ENCODE measurements around the gene RGS12.

RGS12 gene

DNA sequence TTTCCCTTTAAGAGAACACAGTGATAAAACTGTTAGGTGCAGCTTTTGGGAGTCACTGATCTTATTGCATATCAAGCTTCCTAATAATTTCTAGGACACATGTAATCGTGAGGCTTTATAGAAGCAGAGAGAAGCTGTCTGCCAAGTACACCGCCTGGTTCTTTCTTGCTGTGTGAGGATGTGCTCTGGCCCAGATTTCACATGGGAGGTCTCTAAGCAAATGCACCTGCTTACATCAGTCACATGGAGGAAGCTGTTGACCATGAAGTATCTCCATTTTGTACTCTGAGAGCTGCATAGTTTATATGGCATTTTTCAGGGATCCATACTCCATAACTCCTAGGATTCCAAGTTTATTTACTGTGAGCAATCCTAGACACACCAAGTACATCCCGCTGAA lies 37.1 kb downstream of the RGS12 start:
- Histone ChIP-seq H4K91ac (ENCODE audit: low read depth, low read length) (no peak overlapping the region), H3K79me1 (ENCODE audit: low read length) (no peaks in the 10 kb centered on the region)
- no CpG with 5 or more reads among the region's 3 CpGs for WGBS (ENCODE audit: extremely low coverage, insufficient coverage, insufficient read length)

DNA sequence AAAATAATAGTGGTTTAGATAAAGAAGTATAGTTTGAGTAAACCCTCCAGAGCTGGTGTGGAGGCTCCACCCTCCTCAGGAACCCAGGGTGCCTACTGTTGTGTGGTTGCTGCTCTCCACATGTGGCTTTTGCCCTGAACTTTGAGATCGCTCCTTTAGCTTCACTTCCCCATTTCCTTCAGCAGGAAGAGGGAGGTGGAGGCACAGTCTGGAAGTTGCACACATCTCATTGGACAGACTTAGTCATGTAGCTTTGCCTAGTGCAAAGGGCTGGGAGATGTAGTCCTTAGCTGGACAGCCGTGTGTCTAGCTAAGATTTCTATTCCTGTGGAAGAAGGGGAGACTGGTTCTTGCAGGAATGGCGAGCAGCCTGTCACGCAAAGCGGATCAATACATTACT lies 37.9 kb downstream of the RGS12 start:
- no CpG with 5 or more reads among the region's 5 CpGs for WGBS (ENCODE audit: extremely low coverage, insufficient coverage, insufficient read length)
- H3K4me1 ChIP-seq (ENCODE audit: control insufficient read depth in 1 of 2, insufficient read depth in 2 of 2, low read length in 2 of 2): no peaks in the 10 kb centered on the region
- H3K4me2 ChIP-seq (ENCODE audit: low read length): no peak overlapping the region
- H3K9me3 ChIP-seq (ENCODE audit: insufficient read depth, low read depth, low read length): no peaks in the 10 kb centered on the region
- peak overlapping the region; percentile 67 for H3K23ac ChIP-seq (ENCODE audit: low read length)
- H3K36me3 ChIP-seq (ENCODE audit: control insufficient read depth in 1 of 2, insufficient read depth in 2 of 2, low read length in 2 of 2): no peaks in the 10 kb centered on the region
- no peak overlapping the region for H2BK12ac ChIP-seq (ENCODE audit: low read length)
- no peak overlapping the region for H3K14ac ChIP-seq (ENCODE audit: low read length)
- no peaks in the 10 kb centered on the region for H3K79me2 ChIP-seq (ENCODE audit: control insufficient read depth, insufficient read depth, low read length, poor library complexity)
- H2BK120ac ChIP-seq (ENCODE audit: insufficient read depth, low read length, poor library complexity): no peak overlapping the region
- no peak overlapping the region for H3K4me3 ChIP-seq (ENCODE audit: low read depth, low read length)
- H3K9ac ChIP-seq (ENCODE audit: low read length): no peak overlapping the region
- H2AK5ac ChIP-seq (ENCODE audit: low read length): no peak overlapping the region
- H3K79me1 ChIP-seq (ENCODE audit: low read length): no peaks in the 10 kb centered on the region
- H2BK5ac ChIP-seq (ENCODE audit: low read depth, low read length, poor library complexity): no peak overlapping the region
- H3K18ac ChIP-seq (ENCODE audit: low read length): no peak overlapping the region
- H4K12ac ChIP-seq (ENCODE audit: low read depth, low read length): no peak overlapping the region
- H4K91ac ChIP-seq (ENCODE audit: low read depth, low read length): no peak overlapping the region
- no peak overlapping the region for H2AFZ ChIP-seq (ENCODE audit: insufficient read depth, low read length, poor library complexity)
- DNase-seq: no peak
- no peak overlapping the region for H4K8ac ChIP-seq (ENCODE audit: low read depth, low read length)
- no peaks in the 10 kb centered on the region for H3K27me3 ChIP-seq (ENCODE audit: insufficient read depth, low read length)
- H3K27ac ChIP-seq (ENCODE audit: low read depth, low read length): no peak overlapping the region
- no peak overlapping the region for H3K4ac ChIP-seq (ENCODE audit: low read depth, low read length)

More for the DNA sequence above, 37.1 kb downstream of the RGS12 start:
- Histone ChIP-seq H3K9me3 (ENCODE audit: insufficient read depth, low read depth, low read length) (no peaks in the 10 kb centered on the region), H2AFZ (ENCODE audit: insufficient read depth, low read length, poor library complexity) (no peak overlapping the region), H2BK12ac (ENCODE audit: low read length) (no peak overlapping the region), H3K9ac (ENCODE audit: low read length) (no peak overlapping the region), H3K4ac (ENCODE audit: low read depth, low read length) (no peak overlapping the region), H2BK5ac (ENCODE audit: low read depth, low read length, poor library complexity) (no peak overlapping the region), H3K18ac (ENCODE audit: low read length) (no peak overlapping the region), H3K36me3 (ENCODE audit: control insufficient read depth in 1 of 2, insufficient read depth in 2 of 2, low read length in 2 of 2) (no peaks in the 10 kb centered on the region), H3K23ac (ENCODE audit: low read length) (no peak overlapping the region), H4K8ac (ENCODE audit: low read depth, low read length) (no peak overlapping the region), H3K27me3 (ENCODE audit: insufficient read depth, low read length) (no peaks in the 10 kb centered on the region), H3K27ac (ENCODE audit: low read depth, low read length) (no peak overlapping the region), H3K79me2 (ENCODE audit: control insufficient read depth, insufficient read depth, low read length, poor library complexity) (no peaks in the 10 kb centered on the region), H3K14ac (ENCODE audit: low read length) (no peak overlapping the region), H2AK5ac (ENCODE audit: low read length) (no peak overlapping the region), H3K4me3 (ENCODE audit: low read depth, low read length) (no peak overlapping the region), H2BK120ac (ENCODE audit: insufficient read depth, low read length, poor library complexity) (no peak overlapping the region), H3K4me1 (ENCODE audit: control insufficient read depth in 1 of 2, insufficient read depth in 2 of 2, low read length in 2 of 2) (no peaks in the 10 kb centered on the region), H4K12ac (ENCODE audit: low read depth, low read length) (no peak overlapping the region), H3K4me2 (ENCODE audit: low read length) (no peak overlapping the region)
- no peak for DNase-seq

DNA sequence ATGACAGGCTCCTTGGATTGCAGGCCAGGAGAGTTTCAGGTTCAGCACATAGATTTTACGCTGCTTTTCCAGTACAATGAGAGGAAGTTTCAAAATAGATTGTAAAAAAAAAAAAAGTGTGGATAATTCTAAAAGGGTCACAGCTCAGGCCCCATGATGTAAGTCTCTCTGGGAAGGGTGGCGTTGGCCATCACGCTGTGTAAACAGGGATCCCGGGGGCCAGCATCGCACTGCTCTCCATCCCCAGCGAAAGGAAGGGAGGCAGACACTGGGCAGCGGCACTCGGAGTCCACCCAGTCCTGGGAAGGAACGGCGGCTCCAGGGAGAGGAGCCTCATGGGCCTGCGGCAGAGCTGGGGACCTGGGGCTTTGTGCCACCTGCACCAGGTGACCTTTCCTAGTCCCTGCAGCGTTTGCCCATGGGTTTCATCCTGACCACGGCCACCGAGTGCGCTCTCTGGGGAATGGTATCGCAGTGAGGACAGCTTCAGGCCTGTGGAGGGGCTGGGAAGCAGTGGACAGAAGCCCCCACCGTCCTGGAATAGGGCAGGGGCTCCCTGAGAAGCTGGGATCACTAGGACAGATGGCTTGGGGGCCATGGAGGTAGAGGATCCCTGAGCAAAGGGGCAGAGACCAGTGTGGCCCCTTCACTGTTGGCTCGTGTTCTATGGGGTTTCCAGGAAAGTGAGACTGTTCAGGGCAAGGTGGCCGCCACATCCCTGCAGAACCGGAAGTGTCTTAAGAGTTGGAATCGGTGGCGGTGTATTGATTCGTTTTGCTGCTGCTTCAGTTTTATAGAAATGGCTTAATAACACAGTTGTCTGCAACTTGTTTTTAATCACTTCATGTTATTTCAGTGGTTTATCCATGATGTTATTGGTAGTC lies 38.9 kb downstream of the RGS12 start:
- no peak overlapping the region for H3K23ac ChIP-seq (ENCODE audit: low read length)
- H3K79me2 ChIP-seq (ENCODE audit: control insufficient read depth, insufficient read depth, low read length, poor library complexity): no peaks in the 10 kb centered on the region
- H3K36me3 ChIP-seq (ENCODE audit: control insufficient read depth in 1 of 2, insufficient read depth in 2 of 2, low read length in 2 of 2): no peaks in the 10 kb centered on the region
- H4K91ac ChIP-seq (ENCODE audit: low read depth, low read length): no peak overlapping the region
- no peak overlapping the region for H4K12ac ChIP-seq (ENCODE audit: low read depth, low read length)
- H2BK5ac ChIP-seq (ENCODE audit: low read depth, low read length, poor library complexity): no peak overlapping the region
- no peak overlapping the region for H2AK5ac ChIP-seq (ENCODE audit: low read length)
- H3K4me3 ChIP-seq (ENCODE audit: low read depth, low read length): no peak overlapping the region
- H3K9me3 ChIP-seq (ENCODE audit: insufficient read depth, low read depth, low read length): no peaks in the 10 kb centered on the region
- H3K14ac ChIP-seq (ENCODE audit: low read length): no peak overlapping the region
- H2BK120ac ChIP-seq (ENCODE audit: insufficient read depth, low read length, poor library complexity): no peak overlapping the region
- no peaks in the 10 kb centered on the region for H3K79me1 ChIP-seq (ENCODE audit: low read length)
- H3K27me3 ChIP-seq (ENCODE audit: insufficient read depth, low read length): no peaks in the 10 kb centered on the region
- H3K9ac ChIP-seq (ENCODE audit: low read length): no peak overlapping the region
- WGBS (ENCODE audit: extremely low coverage, insufficient coverage, insufficient read length): no CpG with 5 or more reads among the region's 23 CpGs
- no peak for DNase-seq
- H3K18ac ChIP-seq (ENCODE audit: low read length): no peak overlapping the region
- no peaks in the 10 kb centered on the region for H3K4me1 ChIP-seq (ENCODE audit: control insufficient read depth in 1 of 2, insufficient read depth in 2 of 2, low read length in 2 of 2)
- H4K8ac ChIP-seq (ENCODE audit: low read depth, low read length): no peak overlapping the region
- H3K4me2 ChIP-seq (ENCODE audit: low read length): no peak overlapping the region
- H2BK12ac ChIP-seq (ENCODE audit: low read length): no peak overlapping the region
- no peak overlapping the region for H3K4ac ChIP-seq (ENCODE audit: low read depth, low read length)
- H2AFZ ChIP-seq (ENCODE audit: insufficient read depth, low read length, poor library complexity): no peak overlapping the region
- H3K27ac ChIP-seq (ENCODE audit: low read depth, low read length): no peak overlapping the region

DNA sequence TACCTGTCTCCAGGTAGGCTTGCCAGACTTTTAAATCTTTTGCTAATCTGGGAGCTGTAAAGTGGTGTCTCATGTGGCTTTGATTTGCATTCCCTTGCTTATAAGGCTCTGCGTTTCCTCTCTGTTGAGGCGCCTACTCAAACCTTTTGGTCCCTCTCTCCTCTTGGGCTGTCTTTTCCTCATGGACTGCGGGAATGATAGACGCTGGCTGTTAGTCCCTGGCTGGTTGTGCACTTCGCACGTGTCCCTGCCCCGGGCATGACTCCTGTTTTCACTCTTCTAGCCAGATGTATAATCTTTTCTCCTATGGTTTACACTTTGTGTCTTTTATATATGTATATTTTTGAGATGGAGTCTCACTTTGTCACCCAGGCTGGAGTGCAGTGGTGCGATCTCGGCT lies 39.7 kb downstream of the RGS12 start:
- Histone ChIP-seq H3K4me1 (ENCODE audit: control insufficient read depth in 1 of 2, insufficient read depth in 2 of 2, low read length in 2 of 2) (no peaks in the 10 kb centered on the region), H2BK120ac (ENCODE audit: insufficient read depth, low read length, poor library complexity) (no peak overlapping the region), H3K9ac (ENCODE audit: low read length) (no peak overlapping the region), H3K14ac (ENCODE audit: low read length) (no peak overlapping the region), H2AK5ac (ENCODE audit: low read length) (no peak overlapping the region), H4K12ac (ENCODE audit: low read depth, low read length) (no peak overlapping the region), H2BK12ac (ENCODE audit: low read length) (no peak overlapping the region), H3K4me3 (ENCODE audit: low read depth, low read length) (no peak overlapping the region), H2AFZ (ENCODE audit: insufficient read depth, low read length, poor library complexity) (no peak overlapping the region), H2BK5ac (ENCODE audit: low read depth, low read length, poor library complexity) (no peak overlapping the region), H3K4ac (ENCODE audit: low read depth, low read length) (no peak overlapping the region), H3K79me2 (ENCODE audit: control insufficient read depth, insufficient read depth, low read length, poor library complexity) (no peaks in the 10 kb centered on the region), H3K9me3 (ENCODE audit: insufficient read depth, low read depth, low read length) (no peaks in the 10 kb centered on the region), H3K36me3 (ENCODE audit: control insufficient read depth in 1 of 2, insufficient read depth in 2 of 2, low read length in 2 of 2) (no peaks in the 10 kb centered on the region), H3K23ac (ENCODE audit: low read length) (no peak overlapping the region), H3K27ac (ENCODE audit: low read depth, low read length) (no peak overlapping the region), H3K4me2 (ENCODE audit: low read length) (no peak overlapping the region), H4K8ac (ENCODE audit: low read depth, low read length) (no peak overlapping the region), H3K18ac (ENCODE audit: low read length) (no peak overlapping the region), H3K79me1 (ENCODE audit: low read length) (no peaks in the 10 kb centered on the region), H3K27me3 (ENCODE audit: insufficient read depth, low read length) (no peaks in the 10 kb centered on the region), H4K91ac (ENCODE audit: low read depth, low read length) (no peak overlapping the region)
- WGBS (ENCODE audit: extremely low coverage, insufficient coverage, insufficient read length): no CpG with 5 or more reads among the region's 9 CpGs
- DNase-seq: no peak

All from trophoblast cell (in vitro differentiated cells and primary cell).